GM21529 (cell line): ENCODE measurements around the gene CDK13.
A peak's percentile ranks its signal among the peaks of the same experiment; 100 is the strongest.

Experiments used
- ATAC-seq: cut with Tn5 transposase; IDR thresholded peaks from one replicate; pipeline ENCODE4 v1.9.1; 2021; ENCODE audit not compliant: unreplicated experiment

Gene CDK13

DNA sequence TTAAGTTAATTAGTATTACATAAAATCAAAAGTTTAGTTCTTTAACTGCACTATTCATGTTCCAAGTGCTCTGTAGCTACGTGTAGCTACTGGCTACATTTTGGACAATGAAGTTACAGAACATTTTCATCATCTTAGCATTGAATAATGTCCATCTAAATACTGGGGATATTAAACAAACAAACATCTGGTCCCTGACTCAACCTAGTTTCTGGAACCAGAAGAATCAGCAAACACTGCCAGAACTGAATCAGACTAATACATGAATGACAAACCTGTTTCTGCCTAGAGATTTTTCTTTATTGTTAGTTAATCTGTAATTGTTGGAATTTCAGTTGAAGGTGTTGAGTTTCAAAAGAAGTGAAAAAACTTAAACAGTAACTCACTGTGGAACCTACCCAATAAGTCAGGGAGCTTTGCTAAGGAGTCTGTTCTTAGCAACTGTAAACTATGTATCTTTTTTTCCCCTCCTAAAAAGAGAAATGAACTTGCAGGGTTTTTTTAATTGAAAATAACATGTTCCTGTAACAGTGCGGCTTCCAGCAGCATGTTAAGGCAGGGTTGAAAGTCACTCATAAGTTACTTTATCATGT is 58.3 kb downstream of the CDK13 start:
- no peak for ATAC-seq

DNA sequence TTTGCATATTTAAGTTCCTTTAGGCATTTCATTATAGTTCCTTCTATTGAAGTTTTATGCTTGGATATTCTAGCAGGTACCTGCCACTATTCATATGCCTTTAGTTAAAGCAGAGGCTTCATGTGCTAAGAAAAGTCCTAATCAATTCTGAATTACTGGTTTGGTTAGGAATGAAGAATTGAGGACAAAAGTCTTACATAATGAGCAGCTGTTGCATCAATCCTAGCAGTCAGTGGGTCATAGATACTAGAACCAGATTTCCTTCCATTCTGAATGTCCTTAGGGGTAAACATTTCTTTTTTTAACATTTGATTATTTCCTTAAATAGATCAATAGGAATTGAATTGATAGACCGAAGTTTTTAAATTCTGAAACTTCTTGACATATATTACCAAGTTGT is 59.2 kb downstream of the CDK13 start:
- ATAC-seq: no peak

DNA sequence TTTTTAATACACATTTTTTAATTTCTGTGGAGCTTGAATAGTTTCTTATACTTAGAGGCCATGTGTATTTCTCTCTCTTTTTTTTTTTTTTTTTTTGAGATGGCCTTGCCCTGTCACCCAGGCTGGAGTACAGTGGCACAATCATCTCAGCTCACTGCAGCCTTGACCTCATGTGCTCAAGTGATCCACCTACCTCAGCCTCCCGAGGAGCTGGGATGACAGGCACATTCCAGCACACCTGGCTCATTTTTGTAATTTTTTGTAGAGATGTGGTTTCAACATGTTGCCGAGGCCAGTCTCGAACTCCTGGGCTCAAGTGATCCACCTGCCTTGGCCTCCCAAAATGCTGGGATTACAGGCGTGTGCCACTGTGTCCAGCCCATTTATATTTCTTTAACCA is 64.3 kb downstream of the CDK13 start:
- ATAC-seq: no peak

DNA sequence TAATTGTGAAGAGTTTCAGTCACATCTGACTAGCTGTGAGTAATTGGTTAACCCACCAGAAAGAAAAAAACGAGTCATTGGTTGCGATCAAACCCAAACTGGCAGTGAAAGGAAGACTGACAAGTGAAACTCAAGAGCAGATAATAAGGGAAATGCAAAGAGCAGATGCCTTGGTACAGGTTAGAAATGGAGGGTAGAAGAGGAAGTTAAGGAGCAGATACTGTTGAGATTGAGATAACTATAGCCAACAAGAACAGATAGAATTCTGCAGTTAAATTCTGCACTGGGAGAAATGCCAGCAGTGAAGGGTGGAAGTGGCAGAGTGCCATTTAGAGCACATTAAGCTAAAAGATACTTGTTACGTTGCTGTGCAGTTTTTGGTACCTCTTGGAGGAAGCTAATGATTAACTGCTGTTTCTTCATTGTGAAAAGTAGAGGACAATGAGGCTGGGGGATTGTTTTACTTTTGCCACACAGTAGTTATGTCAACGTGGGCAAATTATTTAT is 65.8 kb downstream of the CDK13 start:
- ATAC-seq: peak; percentile 88

DNA sequence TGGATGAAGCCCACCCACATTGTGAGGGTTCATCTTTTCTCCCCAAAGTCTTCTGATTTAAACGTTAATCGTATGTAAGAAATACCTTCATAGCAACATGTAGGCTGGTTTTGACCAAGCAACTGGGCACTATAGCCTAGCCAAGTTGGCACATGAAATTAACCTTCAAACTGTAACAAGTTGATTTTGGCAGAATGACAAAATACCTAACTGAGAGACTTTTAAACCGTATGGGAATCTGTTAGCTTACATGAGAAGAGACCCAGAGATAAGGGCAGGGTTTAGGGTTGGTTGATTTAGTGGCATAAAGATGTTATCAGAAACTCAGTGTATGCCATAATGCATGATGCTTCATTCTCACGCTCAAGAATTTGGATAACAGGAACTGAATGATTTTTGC is 69.5 kb downstream of the CDK13 start:
- no peak for ATAC-seq

DNA sequence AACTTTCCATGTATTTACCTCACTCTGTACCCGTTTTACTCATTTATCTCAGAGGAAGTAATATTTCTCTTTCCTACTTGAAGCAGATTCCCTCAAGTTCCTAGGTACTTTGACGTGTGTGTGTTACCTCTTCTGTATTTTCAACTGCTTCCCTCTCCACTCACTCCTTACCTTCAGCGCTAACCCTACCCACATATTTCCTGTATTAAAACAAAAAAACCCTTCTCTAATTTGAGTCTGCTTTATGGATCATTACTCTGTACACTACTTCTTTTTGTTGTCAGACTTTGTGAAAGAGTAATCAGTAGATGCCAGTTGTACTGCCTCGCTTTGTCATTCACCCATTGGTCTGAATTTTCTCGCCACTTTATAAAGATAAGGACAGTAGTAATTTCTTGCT is 74.0 kb downstream of the CDK13 start:
- ATAC-seq: no peak

DNA sequence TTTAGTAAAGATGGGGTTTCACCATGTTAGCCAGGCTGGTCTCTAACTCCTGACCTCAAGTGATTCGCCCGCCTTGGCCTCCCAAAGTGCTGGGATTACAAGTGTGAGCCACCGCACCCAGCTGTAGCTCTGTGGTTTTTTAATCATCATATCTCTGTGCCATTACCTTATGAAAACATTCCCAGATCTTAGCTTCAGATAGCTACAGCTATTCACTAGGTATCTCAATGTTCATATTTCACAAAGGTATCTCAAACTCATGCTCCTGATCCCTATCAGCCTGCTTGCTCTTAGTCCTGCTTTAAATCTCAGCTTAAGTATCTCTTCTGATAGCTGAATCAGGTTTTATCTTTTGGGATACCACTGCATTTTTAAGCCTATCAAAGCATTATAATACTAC is 74.8 kb downstream of the CDK13 start:
- ATAC-seq: no peak

DNA sequence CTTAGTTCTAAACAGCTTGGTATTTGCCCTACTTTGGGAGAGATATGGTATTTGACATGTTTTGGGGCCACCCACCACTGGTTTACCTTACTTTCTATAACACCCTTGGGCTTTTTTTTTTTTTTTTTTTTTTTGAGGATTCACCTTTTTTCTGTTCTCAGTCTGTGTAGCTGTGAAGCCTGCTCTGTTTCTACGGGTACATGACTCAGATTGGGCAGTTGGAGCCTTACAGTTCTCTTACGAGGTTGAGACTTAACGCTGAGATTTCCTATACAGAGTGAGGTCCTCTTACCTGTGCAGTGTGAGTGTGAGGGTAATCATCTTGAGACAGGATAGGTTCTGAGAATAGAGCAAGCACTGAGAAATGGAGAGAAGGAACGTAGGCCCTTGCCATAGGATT is 77.5 kb downstream of the CDK13 start:
- ATAC-seq: no peak

DNA sequence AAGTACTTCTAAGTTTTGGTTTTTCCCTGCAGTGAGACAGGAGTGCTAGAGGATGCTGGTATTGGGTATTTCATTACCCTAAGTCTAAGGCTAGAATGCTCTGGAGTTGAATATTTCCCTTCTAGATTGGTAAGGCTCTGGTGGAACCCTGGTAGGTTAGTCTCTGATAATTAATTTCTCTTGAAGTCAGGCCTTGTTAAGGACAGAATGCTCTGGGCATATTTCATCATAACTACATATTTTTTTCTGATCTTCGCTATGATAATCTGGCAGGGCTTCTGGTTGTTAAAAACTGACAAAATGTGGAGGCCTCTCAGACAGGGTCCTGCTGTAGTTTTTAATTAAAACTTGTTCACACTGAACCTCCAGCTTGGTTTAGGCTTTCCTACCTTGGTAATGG is 83.8 kb downstream of the CDK13 start:
- no peak for ATAC-seq

DNA sequence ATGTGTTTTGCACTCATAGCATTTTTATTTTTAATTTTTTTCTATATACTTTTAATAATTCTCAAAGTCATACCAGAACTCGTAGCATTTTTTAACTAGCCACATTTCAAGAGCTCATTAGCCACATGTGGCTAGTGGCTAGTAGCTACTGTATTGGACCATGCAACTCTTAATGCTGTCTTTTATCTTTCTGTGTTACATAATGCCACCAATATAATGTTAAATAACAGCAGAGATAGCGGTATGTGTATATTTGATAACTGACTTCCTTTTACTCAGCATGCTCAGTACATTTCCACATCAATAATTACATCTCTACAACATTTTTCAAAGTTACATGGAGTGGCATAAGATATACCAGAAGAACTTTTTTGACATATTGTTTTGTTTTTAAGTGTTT is 91.4 kb downstream of the CDK13 start:
- no peak for ATAC-seq

DNA sequence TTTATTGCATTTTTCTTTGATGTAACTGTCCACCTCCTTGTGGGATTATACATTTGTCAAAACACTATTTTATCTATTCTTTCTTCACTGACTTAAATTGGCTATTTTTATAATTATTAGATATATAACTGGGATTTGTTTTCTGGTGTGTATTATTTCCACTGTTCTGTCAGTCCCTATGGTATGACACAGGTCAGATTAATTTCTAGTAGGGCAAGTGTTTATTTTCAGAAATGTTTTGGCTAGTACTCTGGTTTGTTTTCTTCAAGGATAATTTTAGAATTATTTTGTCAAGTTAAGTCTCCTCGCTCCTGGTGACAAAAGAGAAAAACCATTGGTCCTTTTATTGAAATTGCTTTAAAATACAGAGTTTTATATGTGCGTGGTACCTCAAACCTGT is 93.1 kb downstream of the CDK13 start:
- no peak for ATAC-seq

DNA sequence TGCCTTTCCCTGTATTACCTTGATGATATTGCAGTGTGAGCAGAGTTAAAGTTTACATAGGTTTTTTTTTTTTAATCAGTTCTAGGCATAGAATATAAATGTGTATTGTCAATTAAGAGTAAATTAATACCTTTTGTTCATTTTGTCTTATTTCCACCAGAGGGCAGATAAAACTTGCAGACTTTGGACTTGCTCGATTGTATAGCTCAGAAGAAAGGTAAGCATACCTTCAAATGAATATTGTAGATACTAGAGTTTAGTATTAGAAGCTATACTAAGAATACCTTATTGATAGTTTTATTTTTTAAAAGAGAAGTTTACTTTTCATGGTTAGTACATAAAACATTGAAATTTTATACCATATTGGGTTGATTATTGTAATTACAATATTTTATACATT is 97.6 kb downstream of the CDK13 start:
- no peak for ATAC-seq

DNA sequence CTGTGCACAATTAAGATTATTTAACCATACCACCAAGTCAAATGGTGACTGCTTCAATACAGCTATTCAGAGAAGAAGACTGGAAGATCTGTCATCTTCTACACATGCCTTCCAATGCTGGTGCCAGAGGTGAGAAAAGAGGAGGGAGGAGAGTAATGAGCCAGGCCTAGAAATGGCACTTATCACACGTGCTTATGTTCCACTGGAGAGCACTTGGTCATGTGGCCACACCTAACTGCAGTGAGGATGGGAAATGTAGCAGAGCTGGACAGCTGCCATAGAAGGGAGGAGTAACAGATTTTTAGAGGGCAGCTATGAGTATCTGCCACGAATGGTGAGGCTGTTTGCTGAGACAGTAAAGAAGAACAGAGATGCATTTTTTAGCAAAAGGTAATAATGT is 107.2 kb downstream of the CDK13 start:
- no peak for ATAC-seq

DNA sequence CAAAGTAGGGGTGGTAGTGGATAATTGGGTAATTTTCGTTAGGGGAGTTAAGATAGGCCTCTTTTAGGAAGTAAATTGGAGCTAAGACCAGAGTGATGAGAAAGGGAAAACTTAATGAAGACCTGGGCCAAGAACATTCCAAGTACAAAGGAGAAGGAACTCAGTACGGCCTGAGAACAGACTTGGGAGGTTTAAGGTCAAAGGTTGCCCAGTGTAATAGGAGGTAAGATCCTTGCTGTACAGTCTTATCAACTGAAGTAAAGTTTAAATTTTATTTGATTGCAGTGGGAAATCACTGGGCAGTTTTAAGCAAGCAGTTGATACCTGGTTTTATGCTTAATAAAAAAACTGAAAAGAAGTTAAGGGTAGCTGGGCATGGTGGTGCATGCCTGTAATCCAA is 108.0 kb downstream of the CDK13 start:
- ATAC-seq: no peak

DNA sequence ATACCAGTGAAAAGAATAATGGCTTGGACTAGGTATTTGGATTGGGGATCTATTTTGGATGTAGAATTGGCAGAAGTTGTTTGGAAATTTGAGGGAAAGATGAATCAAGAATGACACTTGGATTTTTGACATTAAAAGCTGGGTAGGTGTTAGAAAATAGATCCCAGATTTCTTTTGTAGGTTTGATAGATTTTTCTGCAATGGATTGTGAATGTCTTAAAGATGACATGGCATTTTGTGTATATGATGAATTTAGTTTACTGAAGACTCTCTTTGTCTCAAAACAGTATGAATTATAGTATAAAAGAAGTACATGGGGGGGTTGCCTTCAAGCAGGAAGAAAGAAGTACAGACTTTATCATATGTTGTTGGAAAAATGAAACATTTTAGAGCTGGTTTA is 108.6 kb downstream of the CDK13 start:
- no peak for ATAC-seq

DNA sequence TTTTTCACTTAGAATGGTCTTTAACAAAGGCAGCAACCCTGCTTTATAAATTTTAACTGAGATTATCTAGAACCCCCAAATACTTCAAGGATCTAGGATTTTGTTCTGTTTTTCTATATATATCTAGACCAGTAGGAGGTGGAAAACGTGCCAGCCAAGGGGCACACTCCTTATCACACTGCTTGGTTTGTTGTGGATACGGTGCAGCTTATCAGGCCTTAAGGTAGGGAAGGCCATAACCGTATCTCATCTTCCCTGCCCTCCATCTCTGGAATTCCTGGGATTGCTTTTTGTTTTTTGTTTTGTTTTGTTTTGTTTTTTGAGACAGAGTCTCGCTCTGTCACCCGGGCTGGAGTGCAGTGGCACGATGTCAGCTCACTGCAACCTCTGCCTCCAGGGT is 109.0 kb downstream of the CDK13 start:
- ATAC-seq: no peak

DNA sequence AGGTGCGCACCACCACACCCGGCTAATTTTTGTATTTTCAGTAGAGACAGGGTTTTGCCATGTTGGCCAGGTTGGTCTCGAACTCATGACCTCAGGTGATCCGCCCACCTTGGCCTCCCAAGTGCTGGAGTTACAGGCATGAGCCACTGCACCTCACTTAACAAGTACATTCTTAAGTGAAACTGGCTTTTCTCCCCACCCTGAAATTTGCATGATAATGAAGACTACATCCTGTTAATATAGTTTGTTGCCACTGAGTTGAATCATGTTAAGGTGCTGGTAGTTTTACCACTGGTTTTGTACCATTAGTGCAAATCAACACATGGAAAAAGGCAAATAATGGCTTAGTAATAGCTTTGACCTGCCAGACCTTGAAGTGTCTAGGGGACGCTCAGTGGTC is 122.2 kb downstream of the CDK13 start:
- ATAC-seq: no peak

DNA sequence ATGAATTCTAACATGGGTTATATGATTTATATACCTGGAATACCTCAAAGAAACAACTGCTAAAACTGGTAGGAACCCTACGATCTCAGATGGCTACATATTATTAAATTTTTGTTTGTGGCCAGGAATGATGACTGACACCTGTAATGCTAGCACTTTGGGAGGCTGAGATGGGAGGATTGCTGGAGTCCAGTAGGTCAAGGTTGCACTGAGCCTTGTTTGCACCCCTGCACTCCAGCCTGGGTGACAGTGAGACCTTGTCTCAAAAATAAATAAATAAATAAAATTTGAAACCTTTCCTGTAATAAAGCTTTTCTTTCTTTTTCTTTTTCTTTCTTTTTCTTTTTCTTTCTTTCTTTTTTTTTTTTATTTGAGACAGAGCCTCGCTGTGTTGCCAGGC is 123.2 kb downstream of the CDK13 start:
- no peak for ATAC-seq

DNA sequence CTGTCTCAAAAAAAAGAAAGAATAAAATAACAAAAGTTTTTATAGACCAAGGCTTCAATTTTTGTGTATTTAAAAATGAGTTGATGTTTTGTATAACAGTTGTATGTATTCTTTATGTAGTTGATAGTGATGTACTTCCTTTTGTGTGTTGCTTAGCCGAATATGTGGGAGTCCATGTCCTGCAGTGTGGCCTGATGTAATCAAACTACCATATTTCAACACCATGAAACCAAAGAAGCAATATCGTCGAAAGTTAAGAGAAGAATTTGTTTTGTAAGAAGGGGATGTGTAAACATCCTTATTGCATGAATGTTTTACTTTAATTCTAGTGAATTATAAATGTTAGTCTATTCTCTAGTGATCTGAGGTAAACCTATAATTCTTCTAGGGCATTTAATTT is 127.8 kb downstream of the CDK13 start:
- no peak for ATAC-seq

DNA sequence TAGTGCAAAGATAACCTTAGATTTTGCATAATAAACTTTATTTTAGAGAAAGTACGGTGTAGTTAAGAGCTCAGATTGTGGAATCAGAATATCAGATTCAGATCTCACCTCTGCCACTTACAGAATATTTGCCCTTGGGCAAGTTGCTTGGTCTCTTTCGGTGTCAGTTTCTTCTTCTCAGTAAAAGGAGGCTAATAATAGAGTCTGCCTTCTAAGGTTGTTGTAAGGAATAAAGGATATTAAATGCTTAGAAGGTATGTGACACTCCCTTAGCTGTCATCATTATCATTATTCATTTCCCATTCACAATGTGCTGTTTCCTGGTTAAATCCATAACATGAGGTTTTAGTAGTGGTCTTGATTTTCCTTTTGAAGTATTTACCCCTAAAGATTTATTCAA is 142.1 kb downstream of the CDK13 start:
- ATAC-seq: no peak

DNA sequence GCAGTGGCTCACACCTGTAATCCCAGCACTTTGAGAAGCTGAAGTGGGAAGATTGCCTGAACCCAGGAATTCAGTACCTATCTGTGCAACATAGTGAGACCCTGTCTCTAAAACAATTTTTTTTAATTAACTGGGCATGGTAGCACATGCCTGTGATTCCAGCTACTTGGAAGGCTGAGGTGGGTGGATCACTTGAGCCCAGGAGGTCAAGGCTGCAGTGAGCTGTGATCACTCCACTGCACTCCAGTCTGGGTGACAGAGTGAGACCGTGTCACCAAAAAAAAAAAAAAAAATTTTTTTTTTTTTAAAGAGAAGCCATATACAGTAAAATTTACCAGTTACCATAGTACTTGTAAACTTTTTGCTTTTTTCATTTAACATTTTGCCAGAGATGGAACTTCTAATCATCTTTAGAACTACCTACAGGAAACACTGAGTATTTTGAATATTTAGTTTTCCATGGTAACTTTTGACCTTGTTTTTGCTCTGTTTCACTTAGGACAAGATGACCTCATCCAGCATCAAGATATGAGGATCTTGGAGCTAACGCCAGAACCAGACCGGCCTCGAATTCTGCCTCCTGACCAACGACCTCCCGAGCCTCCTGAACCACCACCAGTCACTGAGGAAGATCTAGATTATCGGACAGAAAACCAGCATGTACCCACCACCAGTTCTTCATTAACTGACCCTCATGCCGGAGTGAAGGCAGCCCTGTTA is 143.7 kb downstream of the CDK13 start:
- ATAC-seq: no peak

DNA sequence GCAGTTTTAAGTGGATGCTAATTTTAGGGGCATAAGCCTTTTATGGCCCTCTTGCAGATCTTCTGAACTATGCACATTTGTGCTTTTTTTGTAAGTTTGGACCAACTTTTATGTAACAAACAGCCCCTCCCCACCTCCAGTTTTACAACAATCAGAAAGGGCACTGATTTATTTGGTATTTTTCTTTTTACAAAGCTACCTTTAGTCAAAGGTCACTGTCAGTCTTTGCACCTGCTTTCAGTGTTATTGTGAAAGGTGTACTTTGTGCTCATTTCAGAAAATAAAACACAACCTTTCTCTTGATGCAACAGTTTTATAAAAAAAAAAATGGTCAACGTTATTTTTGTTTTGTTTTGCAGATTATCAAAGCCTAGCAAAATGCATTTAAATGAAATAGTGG is 145.2 kb downstream of the CDK13 start:
- ATAC-seq: no peak
